Central memory CD4-positive, alpha-beta T cell (primary cell): Measurements from ENCODE around the gene AGBL3.

ENCODE experiments used
- DNase-seq: peaks from one replicate; pipeline ENCODE4 v3.0.0; 2022
- total RNA-seq, 3 experiments: gene quantifications; one replicate each; lab custom pipeline; 2026; lab: John Stamatoyannopoulos, UW

The AGBL3 gene
- total RNA-seq: 1.8 to 6.0 (median 3.9) reads per million in 3 experiments

DNA sequence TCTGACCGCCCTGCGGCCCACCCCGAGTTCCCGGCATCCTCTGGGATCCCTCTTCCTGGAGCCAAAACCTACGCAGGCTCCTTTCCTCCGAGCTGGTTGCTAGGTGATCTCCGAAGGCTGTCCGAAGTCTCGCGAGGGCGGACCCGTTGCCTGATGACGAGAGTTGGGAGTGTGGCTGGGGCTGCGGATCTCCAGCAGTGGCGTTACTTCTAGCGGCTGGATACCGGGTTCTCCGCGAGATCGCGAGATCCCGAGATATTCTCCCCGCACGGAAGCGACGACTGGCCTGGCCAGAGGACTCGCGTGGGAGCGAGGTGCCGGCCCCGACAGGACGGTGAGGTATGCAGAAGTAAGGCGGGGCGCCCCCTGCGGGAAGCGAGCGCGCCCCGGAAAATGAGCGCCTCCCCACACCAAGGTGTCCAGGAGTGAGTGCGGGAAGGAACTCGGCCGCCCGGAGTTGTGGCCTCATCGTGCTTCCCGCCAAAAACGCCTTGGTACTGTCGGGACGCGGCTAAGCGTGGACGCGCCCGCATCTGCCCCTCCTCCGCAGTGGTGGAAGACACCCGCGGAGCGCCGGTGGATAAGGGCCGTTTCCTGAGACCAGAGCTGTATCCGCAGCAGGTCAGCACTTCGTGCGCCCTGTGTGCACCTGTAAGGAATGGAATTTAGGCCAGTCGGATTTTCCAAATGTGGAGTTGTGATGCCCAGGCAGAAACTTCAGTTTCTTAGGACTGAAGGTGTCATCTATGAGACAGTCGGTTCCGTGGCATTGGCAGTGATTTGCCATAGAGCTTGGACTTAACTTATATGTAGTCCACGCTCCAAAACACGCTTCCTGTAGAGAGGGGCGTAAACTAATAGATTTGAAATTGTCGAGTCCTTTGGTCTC is at the start of gene AGBL3:
Gene AGBL3, plus strand, starts transcription at position 146 of the 889 bp plus-strand sequence. CDS start 1,426 bp downstream, outside the sequence.
- peak; percentile 87 for DNase-seq

DNA sequence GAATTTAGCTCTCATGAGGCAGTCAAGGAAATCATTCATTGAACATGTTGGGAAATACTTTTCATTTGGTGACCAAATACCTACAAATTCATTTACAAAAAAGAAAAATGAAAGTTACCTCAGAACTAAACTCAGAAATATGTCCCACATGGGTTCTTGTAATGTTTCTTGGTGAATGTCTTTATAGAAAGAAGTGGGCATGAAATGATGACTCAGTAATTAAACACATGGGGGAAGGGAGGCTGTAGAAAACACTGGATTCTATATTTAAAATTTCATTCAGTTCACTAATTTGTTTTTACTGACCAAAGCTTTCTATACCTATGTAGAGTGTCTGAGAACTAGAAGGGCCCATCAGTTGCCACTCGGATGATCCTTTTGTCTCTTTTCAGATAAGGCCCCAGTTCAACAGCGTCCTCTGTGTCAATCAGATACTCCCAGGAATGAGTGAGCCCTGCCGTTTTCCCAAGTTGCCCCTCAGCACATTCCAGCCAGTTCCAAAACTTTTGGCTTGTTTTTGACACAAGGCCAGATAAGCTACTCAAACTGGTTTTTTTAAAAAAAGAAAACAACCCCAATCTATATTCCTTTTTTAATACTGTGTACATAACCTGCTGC is 49.3 kb upstream of the AGBL3 start:
- no peak for DNase-seq

DNA sequence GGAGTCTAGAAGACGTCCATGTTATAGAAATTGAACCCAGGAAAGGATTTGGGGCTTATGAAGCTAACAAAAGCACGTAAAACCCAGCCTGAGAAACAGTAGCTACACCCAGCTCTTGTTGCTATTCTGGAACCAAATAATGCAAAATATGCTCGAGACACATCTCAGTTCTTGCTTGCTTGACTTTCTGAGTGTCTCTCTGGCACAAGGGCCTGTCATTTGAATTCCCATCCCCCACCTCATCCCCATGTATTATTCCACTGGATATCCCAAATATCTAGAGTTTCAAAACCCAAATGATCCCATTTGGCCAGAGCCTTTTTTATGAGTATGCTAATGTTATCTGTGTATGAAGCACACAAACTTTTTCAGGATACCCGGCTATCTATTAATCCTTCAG is 48.2 kb upstream of the AGBL3 start:
- DNase-seq: no peak

DNA sequence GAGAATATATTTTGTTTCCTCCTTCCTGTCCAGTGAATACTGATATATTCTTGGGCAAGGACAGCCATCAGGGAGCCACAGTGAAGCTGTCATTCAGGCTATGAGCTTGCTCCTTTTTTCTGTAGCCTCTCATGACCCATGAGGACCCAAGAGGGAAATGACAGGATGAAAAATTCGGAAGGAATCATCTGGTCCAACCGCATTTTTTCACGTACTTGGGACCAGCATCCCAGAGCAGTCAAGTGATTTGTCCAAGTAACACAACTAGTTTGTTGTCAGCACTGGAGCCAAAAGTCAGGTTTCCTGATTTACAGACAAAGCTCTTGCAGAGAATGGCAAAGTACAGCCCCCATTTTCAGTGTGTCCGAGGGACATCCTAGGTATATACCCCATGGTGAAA is 47.2 kb upstream of the AGBL3 start:
- no peak for DNase-seq

DNA sequence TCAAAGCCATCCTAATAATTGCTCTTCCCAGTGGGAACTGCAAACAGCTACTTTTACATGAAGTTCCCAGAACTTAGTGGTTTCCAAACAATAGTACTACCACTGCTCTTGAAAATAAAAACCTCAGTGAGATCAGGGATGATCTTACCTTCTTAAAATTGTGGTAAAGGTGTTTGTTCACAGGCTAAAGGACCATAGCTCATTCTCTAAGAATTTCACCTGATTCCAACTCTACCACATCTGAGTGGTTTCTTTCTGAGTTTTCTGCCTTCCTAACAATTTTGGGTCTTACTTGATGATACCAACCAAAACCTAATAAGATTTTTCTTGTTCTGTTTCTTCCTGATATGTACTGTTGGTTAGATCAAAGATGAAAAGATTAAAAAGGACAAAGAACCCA is 45.6 kb upstream of the AGBL3 start:
- DNase-seq: no peak

DNA sequence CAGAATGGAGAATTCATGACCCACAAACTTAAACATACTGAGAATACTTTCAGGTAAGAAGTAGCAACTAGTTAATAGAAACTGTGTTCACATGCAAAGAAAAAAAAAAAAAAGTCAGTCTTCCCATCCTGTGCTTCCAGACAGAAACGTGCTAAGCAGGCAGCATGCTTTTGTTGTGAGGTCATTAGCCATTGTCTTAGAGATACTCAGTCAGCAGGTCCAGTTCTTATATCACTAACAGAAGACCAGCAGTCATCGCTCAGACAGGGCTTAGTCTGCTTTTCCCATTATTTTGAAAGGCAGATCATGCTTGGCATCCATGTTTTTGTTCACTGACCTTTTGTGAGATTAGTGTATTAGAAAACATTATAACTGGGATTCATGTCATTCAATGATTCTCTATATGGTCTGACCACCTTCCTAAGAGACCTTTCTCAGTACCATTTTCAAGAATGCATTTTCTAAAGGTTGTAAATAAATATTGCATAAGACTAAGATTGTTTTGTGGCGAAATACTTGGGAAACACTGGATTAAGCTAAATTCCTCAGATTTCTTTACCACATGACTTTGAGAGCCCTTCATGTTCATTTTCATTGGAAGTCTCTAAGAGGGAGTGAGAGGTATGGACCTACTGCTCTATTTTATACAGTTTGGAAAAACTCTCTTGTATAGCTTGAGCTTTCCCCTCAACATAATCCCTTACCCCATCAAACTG is 45.0 kb upstream of the AGBL3 start:
- DNase-seq: no peak

DNA sequence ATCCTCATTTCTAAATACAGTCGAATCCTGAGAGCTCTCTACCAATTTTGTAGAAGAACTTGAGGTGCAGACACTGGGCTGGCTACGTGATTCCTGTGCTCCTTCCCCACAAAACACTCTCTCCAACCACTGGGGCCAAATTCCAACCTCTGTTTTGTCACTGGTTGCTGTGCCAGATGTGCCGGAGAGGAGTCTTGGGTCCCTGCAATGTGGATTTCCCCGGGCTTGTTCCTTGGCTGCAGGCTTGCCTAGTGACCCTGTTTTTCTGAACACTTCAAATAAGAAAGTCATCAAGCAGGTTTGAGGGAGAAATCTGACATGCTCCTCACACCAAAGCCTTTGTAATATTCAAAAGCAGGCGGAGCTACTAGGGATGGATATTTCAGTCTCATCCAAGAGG is 44.4 kb upstream of the AGBL3 start:
- no peak for DNase-seq

DNA sequence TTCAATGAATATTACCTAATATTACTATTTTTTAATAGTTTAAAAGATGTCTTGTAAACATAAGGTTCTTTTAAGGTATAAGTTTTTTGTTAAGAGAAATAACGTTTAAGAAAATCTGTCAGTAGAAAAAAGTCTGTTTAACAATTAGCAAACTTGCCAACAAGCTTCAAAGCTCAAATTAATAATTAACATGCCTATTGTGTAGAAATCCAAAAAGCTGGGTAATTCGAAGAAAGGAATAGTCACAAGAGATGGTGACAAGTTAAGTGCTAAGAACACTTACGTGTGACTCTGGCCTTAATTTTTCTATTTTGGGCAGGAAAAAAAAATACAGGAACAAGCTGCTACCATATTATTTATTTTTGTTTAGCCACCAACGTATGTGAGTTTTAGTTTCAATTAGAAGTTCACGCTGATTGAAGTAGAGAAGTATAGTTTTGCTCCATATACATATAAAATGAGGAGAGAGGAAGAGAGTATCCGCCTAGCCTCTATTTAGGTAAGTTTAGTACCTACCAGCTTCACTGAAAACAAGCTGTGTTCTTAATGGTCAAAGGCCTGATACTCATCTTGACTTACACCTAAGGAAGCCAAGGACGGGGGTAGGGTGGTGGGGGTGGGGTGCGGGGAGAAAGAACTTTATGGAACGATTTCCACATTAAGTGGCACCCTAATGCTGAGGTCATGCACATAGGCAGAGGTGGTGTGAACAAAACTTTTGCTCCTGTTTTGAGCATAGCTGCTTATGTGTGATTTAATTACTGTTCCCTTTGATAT is 43.4 kb upstream of the AGBL3 start:
- no peak for DNase-seq

DNA sequence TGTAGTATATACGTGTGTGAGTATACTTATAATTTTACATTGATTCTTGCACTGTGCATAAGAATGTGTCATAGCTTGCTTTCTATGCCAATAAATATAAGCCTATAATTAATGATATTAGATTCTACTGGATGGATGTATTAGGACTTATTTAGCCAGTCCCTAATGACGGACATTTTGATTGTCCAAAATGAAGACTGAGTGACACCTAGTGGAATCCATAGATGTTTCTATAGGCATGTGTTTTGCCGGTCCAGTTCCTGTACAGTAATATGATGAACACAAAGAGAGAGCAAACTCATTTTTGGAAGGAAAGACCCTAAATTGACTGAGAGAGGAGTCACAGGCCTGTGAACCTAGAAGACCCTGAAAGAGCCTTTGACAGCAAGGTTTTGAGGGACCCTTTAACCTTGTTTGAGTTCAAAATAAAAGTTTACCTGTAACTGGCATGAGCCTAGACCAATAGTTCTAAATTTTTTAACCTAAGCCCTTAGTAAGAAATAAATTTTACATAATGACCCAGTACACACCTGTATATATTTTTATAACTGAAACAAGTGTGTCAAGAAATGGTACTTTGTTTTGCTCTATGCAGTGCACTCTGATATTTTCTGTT is 42.4 kb upstream of the AGBL3 start:
- no peak for DNase-seq

DNA sequence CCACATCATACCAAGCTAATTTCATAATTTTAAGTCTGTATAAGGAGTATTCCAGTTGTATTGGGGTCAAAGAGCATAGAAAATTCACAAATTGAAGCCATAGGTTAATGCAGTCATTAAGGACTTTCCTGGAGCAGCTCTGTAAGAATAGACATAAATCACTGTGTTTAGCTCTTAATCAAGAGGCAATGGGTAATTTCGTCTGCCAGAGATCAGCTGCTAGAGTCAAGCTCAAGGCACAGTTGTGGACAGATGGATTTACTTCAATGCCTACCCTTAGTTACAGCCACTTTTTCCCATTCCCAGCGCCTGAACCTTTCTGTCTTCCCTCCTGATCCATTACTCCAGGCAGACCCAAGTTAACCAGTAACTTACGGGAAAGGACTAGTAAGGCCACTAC is 40.6 kb upstream of the AGBL3 start:
- DNase-seq: no peak

DNA sequence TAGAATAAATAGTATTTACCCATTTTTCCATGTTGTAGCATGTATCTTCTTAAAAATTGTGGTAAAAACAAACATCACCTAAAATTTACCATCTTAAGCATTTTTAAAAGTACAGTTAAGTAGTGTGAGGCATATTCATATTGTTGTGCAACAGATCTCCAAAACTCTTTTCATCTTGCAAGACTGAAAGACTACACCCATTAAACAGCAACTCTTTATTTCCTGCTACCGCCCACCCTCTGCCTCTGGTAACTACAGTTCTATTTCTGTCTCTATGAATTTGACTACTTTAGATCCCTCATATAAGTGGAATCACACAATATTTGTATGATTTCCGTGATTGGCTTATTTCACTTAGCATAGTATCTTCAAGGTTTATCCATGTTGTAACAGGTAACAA is 40.0 kb upstream of the AGBL3 start:
- DNase-seq: no peak

DNA sequence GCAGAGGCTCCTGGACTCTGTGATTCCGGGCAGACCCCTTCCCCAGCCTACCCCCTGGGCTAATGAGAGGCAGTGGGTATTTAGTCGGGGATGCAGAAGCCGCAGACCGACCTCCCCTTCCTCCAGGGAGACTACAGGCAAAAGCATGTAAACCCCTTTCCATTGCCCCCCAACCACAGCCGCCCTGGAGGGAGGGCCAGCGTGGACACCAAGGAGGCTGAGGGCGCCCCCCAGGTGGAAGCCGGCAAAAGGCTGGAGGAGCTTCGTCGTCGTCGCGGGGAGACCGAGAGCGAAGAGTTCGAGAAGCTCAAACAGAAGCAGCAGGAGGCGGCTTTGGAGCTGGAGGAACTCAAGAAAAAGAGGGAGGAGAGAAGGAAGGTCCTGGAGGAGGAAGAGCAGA is 39.0 kb upstream of the AGBL3 start:
- DNase-seq: no peak

DNA sequence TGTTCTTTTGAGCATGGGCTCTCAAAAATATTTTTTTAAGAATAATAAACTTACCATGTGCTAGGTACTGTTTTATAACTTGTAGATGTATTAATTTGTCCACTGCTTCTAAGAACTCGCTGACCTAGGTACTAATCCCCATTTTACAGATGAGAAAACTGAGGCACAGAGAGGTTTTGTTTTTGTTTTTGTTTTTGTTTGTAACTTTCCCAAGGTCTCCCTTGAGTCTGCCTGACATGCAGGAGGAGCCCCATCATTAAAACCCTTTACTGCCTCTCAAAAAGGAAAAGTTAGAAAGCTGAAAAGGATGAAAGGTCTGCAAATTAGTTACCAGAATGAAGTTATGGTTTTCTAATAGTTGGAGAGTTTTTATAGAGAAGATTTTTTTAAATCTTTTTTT is 38.5 kb upstream of the AGBL3 start:
- no peak for DNase-seq

DNA sequence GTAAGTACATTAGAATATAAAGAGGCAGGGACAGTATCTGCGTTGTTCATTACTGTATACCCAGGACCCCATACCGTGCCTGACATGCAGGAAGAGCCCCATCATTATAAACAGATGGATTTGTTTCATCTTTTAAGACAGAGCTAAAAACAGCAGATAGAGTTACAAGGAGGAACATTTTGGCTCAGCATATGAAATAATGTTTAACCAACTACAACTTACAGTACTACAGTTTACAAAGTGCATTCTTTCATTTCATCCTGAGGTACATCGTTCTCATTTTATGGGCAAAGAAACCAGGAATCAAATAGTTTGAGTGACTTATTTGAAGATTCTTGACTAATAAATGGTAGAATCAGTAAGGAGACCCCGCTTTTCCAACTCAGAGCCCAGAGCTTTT is 38.1 kb upstream of the AGBL3 start:
- no peak for DNase-seq

DNA sequence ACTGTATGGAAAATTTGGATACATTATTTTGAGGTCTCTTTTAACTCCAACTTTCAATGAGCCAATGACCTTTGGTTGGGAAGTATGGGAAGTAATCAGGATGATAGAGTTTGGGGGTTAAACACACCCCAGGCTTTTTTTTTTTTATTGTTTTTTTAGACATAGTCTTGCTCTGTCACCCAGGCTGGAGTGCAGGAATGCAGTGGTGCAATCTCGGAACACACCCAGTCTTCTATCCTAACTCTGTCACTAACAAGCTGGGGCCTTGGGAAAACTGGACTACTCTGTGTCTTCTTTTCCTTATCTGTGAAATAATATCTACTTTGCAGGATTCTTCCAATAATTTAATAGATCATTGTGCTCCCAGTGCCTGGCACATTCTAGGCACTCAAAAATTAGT is 37.6 kb upstream of the AGBL3 start:
- no peak for DNase-seq

DNA sequence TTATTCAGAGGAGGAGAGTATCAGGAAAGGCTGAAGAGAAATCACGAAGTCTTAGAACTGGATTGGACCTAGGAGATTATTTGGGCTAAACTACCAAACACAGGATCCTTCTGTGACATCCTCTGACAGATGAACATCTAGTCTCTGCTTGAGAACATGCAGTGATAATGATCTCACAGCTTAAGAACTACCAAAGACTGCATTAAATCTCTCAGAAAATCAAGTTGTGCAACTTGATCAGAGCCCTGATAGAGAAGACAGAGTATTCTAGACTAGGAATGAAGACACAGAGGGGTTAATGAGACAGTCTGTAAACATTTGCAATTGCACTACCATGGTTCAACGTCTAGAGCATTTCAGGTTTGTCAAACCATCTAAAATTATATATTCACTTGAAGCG is 37.1 kb upstream of the AGBL3 start:
- DNase-seq: no peak

DNA sequence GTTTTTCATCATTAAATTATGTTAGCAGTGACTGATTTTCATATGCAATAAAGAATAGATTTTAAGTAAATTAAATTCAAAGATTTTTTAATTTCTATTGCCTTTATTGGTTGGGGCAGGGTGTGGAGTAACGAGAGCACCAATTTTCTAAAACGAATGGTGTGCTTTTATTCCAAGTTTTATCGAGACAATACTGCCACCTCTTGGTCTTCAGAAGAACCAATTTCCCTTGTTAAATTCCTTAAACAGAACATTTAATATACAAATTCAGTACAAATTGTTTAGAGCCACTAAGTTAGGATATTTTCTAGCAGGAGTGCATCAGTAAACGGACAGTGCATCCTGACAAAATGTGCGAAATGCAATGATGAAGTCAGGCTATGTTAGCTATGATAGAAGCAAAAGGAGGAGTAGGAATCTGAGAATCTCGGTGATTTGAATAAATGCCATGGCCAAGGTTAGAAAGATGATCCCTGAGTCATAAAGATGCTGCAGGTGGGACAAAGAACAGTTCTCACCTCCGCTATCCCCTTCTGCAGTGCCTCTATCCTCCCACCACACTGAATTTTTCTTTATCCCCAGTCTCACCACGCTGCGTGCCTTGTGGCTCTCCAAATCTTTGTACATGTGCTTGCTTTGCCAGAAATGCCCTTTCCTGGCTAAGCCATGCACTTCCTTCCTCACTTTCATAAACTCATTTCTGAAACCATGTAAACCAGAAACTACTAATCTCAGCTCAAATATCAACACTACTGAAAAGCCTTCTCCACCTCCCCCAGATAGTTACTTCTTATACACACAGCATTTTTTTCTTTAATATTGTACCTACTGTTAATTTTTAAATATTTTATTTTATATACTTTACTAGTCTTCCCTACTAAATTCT is 31.9 kb upstream of the AGBL3 start:
- DNase-seq: peak; percentile 25

DNA sequence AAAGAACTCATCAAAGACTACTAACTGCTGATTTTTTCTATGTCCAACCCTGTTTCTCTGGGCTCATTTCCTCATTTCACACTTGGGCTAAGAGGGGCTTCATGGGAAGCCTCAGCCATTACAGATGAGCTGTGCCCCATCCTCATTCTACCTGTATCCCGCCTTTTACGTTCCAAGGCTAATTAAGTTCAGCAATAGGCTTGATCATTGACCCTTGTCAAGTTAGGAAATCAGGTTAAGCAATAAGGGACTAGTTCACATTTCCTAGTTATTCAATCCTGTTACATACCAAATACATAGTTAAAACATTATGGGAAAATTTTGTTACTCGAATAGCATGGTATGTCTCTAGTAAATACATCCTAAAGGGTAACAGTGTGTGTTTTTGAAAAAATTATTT is 29.3 kb upstream of the AGBL3 start:
- no peak for DNase-seq

DNA sequence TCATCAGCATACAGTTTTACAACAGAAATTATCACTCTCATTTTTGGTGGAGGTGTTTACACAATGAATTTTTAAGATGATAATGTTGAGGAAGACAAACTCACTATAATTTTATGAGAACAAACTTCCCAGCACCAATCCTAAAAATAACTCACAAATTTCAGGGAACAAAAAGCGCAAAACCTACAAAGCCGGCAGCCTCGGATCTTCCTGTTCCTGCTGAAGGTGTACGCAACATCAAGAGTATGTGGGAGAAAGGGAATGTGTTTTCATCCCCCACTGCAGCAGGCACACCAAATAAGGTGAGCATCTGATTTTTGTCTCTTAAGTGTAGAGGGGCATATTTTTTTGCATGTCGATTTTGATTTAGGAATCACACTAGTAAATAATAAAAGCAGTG is 26.5 kb upstream of the AGBL3 start:
- DNase-seq: no peak

DNA sequence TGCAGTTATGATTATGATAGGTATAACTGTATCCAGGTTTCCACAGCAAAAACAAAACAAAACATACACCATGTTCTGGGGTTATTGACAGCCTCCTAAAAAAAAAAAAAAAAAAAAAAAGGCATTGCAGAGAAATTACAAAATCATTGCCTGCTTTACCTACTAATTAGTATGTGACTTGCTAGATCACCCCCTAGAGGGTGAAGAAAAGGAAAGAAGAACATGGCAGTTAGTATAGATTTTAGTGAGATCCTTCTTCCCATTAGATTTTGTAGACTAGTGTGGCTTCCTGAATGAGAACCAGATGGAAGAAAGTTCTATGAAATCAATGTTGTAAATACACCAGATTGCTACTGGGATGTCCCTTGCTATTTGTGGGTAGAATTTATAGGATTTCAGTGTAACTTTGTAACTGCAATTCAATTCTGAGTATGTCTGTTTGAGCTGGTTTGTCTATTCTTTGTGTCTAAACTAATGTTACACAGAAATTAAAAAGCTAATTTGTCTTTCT is 24.0 kb upstream of the AGBL3 start:
- DNase-seq: no peak

DNA sequence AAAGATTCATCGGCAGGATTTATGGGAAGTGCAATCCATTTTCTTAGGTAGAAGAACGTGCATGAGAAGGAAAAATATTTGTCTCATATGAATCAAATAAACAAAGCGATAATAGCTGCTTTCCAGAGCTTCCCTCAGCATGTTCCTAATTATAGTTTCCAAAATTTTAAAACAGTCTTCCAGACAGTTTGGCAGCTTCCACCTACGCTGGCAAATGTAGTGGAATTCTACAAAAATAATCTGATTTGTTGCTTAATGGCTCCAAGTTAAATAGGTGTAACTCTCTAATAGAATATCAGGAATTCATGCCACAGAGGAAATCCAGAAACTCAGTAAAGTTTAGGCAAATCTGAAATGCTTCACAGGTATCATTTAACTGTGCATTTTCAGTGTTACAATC is 23.3 kb upstream of the AGBL3 start:
- no peak for DNase-seq
